Measurements from ENCODE around the gene HSD17B8. TPM values are rescaled to one million over a fixed set of nuclear protein-coding genes. Genes with fewer than 3 reads are reported as not detected.

The HSD17B8 gene
- total RNA-seq, 2 donors from 2014 or later = 10.3 to 31.4 TPM

DNA sequence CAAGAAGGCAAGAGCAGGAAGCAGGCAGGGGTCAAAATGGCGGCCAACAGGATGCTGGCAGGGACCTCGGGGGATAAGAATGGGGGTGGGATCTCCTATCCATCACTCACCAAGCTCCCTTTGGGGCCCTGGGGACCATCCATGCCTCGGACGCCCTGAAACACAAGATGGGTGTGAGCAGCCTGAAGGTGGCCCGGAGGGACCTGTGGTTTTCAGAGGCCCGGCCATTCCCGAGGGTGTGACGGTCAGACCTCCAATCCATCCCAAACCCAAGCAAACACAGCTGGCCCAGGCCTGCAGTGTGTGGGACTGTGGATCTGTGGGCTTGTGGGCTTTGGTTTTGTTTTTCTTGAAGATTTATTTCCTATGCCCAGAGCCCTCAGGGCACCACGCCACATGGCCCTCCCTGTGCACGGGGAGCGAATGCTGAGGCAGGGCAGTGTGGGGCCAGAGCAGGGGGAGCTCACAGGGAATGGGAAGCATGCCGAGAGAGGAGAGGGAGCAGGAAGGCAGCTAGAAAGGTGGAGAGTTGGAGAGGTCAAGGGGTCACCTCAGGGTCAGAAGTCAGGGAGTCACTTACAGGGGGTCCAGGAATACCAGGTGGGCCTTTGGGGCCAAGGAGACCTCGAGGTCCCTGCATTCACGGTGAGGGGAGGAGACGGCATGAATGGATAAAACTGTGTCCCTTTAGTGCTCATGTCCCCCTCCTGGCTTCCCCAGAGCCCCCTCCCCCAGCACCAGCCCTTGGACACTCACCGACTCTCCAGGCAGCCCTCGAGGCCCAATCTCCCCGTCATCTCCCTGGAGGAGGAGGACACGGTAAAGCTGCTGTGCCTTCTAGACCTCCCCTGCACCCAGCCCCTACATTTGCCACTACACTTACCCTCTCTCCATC, 26.7 kb upstream of the HSD17B8 start:
- DNase-seq (ENCODE audit: low spot score) = no peak
- H3K4me3 ChIP-seq = no peak overlapping the region
- no peaks in the 10 kb centered on the region for H3K36me3 ChIP-seq
- TF ChIP-seq, protein P1, sequence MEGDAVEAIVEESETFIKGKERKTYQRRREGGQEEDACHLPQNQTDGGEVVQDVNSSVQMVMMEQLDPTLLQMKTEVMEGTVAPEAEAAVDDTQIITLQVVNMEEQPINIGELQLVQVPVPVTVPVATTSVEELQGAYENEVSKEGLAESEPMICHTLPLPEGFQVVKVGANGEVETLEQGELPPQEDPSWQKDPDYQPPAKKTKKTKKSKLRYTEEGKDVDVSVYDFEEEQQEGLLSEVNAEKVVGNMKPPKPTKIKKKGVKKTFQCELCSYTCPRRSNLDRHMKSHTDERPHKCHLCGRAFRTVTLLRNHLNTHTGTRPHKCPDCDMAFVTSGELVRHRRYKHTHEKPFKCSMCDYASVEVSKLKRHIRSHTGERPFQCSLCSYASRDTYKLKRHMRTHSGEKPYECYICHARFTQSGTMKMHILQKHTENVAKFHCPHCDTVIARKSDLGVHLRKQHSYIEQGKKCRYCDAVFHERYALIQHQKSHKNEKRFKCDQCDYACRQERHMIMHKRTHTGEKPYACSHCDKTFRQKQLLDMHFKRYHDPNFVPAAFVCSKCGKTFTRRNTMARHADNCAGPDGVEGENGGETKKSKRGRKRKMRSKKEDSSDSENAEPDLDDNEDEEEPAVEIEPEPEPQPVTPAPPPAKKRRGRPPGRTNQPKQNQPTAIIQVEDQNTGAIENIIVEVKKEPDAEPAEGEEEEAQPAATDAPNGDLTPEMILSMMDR (IDR thresholded peaks at IDR 0.05) = no peak
- H3K27ac ChIP-seq = no peak overlapping the region
- no peaks in the 10 kb centered on the region for H3K9me3 ChIP-seq
- H3K27me3 ChIP-seq = no peaks in the 10 kb centered on the region
- no peaks in the 10 kb centered on the region for H3K4me1 ChIP-seq

DNA sequence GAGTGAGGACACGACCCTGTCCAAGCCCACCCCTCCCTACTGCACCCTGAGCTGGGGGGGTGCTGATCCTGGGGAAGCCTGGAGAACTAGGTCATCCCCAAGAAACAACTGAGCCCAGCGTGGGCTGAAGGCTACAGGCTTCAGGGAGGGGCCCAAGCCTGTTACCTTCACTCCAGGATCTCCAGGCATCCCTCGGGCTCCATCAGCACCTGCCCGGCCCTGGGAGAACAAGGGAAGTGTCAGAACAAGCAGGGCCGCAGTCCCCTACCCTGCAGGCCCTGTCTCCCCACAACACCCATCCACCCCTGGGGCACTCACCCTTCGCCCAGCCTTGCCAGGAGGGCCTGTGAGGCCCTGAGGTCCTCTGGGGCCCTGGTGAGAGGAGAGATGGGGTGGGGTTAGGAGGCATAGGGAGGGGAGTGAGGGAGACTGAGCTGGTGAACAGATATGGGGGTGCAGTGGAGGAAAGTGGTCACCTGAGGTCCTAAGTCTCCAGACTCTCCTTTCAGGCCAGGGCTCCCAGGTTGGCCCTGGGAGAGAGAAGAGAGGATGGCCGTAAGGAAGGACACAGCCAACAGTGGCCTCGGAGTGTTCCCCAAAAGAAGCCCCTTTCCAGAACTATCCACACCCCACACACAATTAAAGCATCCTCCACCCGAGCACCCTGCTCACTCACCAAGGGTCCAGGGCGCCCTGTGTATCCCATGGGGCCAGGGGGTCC, 25.5 kb upstream of the HSD17B8 start:
- H3K4me1 ChIP-seq = no peaks in the 10 kb centered on the region
- no peaks in the 10 kb centered on the region for H3K36me3 ChIP-seq
- TF ChIP-seq, protein P1 (IDR thresholded peaks at IDR 0.05) = no peak
- no peak overlapping the region for H3K27ac ChIP-seq
- H3K27me3 ChIP-seq = no peaks in the 10 kb centered on the region
- DNase-seq (ENCODE audit: low spot score) = no peak
- H3K9me3 ChIP-seq = no peaks in the 10 kb centered on the region
- H3K4me3 ChIP-seq = no peak overlapping the region

GRCh38 chr6:33181141-33181540, 23.3 kb upstream of the HSD17B8 start:
- no peak for DNase-seq (ENCODE audit: low spot score)
- TF ChIP-seq, protein P1 (IDR thresholded peaks at IDR 0.05) = no peak

DNA sequence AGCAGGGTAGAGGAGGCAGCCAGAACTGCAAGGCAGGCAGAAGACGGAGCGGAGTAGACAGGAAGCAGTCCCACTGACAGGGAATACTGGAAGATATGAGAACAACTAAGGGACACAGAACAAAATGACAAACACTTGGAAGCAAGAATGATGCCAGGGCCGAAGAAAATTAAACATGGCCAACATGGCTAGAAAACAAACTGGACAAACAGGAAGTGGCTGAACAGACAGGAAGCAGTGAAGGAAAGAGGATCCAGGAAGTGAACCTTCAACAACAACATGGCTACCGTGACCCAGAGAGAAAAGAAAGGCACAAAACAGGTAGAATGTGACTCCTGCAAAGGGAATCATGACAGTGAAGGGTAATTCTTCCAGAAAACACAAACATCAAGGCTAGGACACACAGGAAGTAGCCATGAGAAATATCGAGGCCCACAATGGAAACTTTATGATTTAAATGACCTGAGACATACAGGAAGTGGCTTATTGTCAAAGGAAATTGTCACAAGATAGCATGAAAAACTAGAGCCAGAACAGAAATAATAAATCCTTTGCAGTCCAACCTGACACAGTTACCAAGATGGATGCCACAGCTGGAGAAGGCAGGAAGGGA, 21.3 kb upstream of the HSD17B8 start:
- H3K9me3 ChIP-seq = no peaks in the 10 kb centered on the region
- TF ChIP-seq, protein P1 (IDR thresholded peaks at IDR 0.05) = no peak
- DNase-seq (ENCODE audit: low spot score) = no peak
- no peaks in the 10 kb centered on the region for H3K4me1 ChIP-seq
- H3K27ac ChIP-seq = no peak overlapping the region
- no peaks in the 10 kb centered on the region for H3K36me3 ChIP-seq
- no peaks in the 10 kb centered on the region for H3K27me3 ChIP-seq
- no peak overlapping the region for H3K4me3 ChIP-seq

More at GRCh38 chr6:33181141-33181540, 23.3 kb upstream of the HSD17B8 start:
- H3K36me3 ChIP-seq = no peaks in the 10 kb centered on the region
- no peaks in the 10 kb centered on the region for H3K9me3 ChIP-seq
- no peaks in the 10 kb centered on the region for H3K27me3 ChIP-seq
- H3K27ac ChIP-seq = no peak overlapping the region
- no peaks in the 10 kb centered on the region for H3K4me1 ChIP-seq
- H3K4me3 ChIP-seq = no peak overlapping the region

- Histone ChIP-seq H3K27ac (no peak overlapping the region), H3K27me3 (no peaks in the 10 kb centered on the region), H3K36me3 (no peaks in the 10 kb centered on the region), H3K9me3 (no peaks in the 10 kb centered on the region), H3K4me1 (no peaks in the 10 kb centered on the region), H3K4me3 (no peak overlapping the region)
- TF ChIP-seq, protein P1 (IDR thresholded peaks at IDR 0.05) = no peak
- no peak for DNase-seq (ENCODE audit: low spot score)
Observed at GRCh38 chr6:33185190-33185589, 19.3 kb upstream of the HSD17B8 start.
